ENCODE data around the gene TMEM17.

Gene TMEM17

GRCh38 chr2:62455957-62456692 lies 49.9 kb downstream of the TMEM17 start:
- no peak for DNase-seq (ENCODE audit: low spot score)

DNA sequence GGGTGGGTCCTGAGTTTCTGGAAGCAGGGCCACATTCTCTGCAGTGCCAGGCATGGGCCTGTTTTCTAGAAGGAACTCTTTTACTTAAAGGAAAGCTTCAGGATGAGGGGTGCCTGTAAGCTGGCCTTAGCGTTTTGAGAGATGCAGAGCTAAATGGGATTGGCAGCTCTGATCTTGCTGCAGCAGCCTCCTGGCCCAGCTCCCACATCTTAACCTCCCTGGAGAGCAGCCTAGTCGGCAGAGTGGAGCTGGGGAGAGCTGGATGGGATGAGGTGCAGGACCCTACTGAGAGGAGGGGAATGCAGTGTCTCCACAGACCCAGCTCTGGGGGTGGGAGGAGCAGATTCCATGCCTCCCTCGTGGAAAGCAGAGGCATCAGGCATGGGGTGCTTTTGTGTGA lies 52.0 kb downstream of the TMEM17 start:
- no peak for DNase-seq (ENCODE audit: low spot score)

DNA sequence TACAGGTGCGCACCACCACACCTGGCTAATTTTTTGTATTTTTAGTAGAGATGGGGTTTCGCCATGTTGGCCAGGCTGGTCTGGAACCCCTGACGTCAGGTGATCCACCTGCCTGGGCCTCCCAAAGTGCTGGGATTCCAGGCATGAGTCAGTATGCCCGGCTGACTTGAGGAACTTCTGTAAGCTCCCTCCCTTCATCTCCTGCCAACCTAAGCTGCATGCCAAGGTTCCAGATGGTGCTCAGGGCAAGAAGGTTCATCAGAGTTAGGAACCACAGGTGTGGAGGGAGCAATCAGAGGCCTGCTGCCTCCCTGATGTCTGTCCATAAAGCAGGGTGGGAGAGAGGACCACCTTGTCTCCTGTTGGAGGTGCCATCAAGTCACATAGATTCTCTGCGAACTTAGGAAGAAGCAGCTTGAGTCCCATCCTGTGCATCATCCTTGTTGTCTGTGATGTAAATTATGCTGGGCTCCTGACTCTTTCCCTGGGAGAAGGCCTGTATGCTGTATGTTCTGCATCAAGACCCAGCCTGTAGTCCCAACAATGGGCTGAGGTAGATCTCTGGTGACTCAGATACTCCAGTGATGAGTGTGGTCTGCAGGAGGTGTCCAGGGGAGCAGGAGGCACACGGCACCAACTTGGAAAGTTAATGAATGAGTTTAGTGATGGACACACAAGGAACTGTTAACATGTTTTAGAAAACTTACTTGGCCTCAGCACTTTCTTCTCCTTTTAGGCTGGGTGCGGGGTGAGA lies 53.1 kb downstream of the TMEM17 start:
- DNase-seq (ENCODE audit: low spot score) = no peak

DNA sequence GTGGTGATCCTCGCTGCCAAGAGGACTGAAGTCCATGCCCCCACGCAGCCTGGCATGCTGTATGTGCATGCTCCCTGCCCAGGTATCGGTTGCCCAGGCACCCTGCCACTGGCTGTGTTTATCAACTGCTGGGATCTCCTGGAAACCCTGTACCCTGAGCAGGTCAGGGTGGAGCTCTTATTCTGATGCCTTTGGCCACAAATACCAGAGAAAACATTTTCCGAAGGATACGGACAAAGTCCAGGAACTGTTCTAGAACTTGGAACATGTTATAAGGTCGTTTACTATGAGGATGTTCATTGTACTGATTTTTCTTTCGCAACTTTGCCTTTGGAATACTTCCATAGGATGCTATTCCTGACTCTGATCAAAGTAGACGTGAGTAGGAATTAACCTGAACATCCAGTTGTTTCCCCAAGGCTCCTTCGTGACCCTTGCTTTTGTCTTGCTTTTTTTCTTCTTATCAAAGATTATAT lies 55.2 kb downstream of the TMEM17 start:
- DNase-seq (ENCODE audit: low spot score) = no peak
